Suprapubic skin (tissue), 4 donors: ENCODE measurements around the gene TGFBR3L. TPM values are rescaled to one million over a fixed set of nuclear protein-coding genes. Genes with fewer than 3 reads are reported as not detected.

Experiments used
- DNase-seq, 2 donors: peaks; one replicate each; pipeline ENCODE4 v3.0.0-alpha.2; 2019; ENCODE audit warnings: low spot score in 2 of 2
- H3K27ac ChIP-seq: fragments of 200-600 bp; sonication (generic); one replicate; pipeline ENCODE4 v1.5.1; 2019
- H3K27me3 ChIP-seq: fragments of 200-600 bp; sonication (generic); one replicate; pipeline ENCODE4 v1.5.1; 2019
- H3K36me3 ChIP-seq: fragments of 200-600 bp; sonication (generic); one replicate; pipeline ENCODE4 v1.5.1; 2019
- H3K4me1 ChIP-seq: fragments of 200-600 bp; sonication (generic); one replicate; pipeline ENCODE4 v1.5.1; 2019
- H3K4me3 ChIP-seq: fragments of 200-600 bp; sonication (generic); one replicate; pipeline ENCODE4 v1.5.1; 2019; ENCODE audit warnings: mild to moderate bottlenecking
- H3K9me3 ChIP-seq: fragments of 200-600 bp; sonication (generic); one replicate; pipeline ENCODE4 v1.5.1; 2019
- EP300 ChIP-seq: sonication (generic); formaldehyde crosslinking; IDR thresholded peaks from one replicate; pipeline ENCODE4 v1.6.1; 2017; ENCODE audit warnings: antibody characterized with exemption
- POLR2A ChIP-seq, 2 donors: fragments of 450-650 bp; IDR thresholded peaks; one replicate each; pipeline ENCODE4 v1.6.1; 2017; ENCODE audit warnings: antibody characterized with exemption in 2 of 2, mild to moderate bottlenecking in 2 of 2, moderate library complexity in 2 of 2
- POLR2AphosphoS5 ChIP-seq, 3 donors: sonication (generic); formaldehyde crosslinking; IDR thresholded peaks; one replicate each; pipeline ENCODE4 v1.6.1; 2017; ENCODE audit warnings: antibody characterized with exemption in 3 of 3
- WGBS: methylation state at CpG from one replicate; pipeline ENCODE4 v1.1.5; 2018; 5-methylcytosine and 5-hydroxymethylcytosine counted together
- total RNA-seq, 4 donors: library from RNA; depleted of rRNA; stranded (reverse); fragments of >200 nt; gene quantifications; one replicate each; pipeline ENCODE4 v1.1.0, GENCODE V29; 2016
- TF ChIP-seq, protein P1 (sequence below), 2 donors: fragments of 200-600 bp in 1 of 2; fragments of 450-650 bp in 1 of 2; sonication (generic) in 1 of 2; IDR thresholded peaks; one replicate each; pipeline ENCODE4 v1.5.1; 2016 to 2019; ENCODE audit warnings: antibody characterized with exemption in 2 of 2, mild to moderate bottlenecking in 1 of 2, moderate library complexity in 1 of 2

The TGFBR3L gene
- total RNA-seq, 4 donors from 2014 or later = not detected

DNA sequence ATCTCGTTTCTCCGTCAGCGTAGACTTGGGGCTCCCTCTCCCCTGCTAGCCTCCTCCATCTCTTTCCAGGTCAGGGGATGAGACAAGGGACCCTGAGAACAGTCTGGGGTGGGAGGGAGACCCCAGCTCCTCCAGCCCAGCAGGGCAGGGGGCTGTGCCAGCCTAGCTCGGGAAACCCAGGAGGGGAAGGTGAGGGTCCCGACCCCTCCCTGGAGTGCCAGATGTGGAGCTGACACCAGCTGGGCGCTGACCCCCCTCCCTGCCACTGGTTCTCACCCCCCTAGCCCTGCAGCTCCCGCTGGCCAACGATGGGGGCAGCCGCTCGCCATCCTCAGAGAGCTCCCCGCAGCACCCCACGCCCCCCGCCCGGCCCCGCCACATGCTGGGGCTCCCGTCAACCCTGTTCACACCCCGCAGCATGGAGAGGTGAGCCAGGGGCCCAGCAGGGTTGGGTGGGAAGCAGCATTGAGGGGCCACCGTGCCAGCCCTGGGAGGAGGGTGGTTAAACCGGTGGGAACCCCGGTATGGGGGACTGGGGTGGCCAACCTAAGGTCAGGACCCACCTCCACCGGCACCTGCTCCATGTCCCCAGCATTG, 5.1 kb upstream of the TGFBR3L start:
- Histone ChIP-seq H3K27me3 (peaks cover 4% of the 10 kb centered on the region), H3K36me3 (peaks cover 51% of the 10 kb centered on the region)
- 91% methylated on average over 12 of the region's 21 CpGs for WGBS

GRCh38 chr19:7910321-7911161, 4.1 kb upstream of the TGFBR3L start:
- no peak overlapping the region for H3K27ac ChIP-seq
- H3K9me3 ChIP-seq = no peaks in the 10 kb centered on the region
- WGBS = 100% methylated on average over 10 of the region's 54 CpGs
- H3K4me1 ChIP-seq = peaks cover 42% of the 10 kb centered on the region
- no peak for TF ChIP-seq POLR2A (IDR thresholded peaks at IDR 0.05)
- TF ChIP-seq, protein P1, sequence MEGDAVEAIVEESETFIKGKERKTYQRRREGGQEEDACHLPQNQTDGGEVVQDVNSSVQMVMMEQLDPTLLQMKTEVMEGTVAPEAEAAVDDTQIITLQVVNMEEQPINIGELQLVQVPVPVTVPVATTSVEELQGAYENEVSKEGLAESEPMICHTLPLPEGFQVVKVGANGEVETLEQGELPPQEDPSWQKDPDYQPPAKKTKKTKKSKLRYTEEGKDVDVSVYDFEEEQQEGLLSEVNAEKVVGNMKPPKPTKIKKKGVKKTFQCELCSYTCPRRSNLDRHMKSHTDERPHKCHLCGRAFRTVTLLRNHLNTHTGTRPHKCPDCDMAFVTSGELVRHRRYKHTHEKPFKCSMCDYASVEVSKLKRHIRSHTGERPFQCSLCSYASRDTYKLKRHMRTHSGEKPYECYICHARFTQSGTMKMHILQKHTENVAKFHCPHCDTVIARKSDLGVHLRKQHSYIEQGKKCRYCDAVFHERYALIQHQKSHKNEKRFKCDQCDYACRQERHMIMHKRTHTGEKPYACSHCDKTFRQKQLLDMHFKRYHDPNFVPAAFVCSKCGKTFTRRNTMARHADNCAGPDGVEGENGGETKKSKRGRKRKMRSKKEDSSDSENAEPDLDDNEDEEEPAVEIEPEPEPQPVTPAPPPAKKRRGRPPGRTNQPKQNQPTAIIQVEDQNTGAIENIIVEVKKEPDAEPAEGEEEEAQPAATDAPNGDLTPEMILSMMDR (IDR thresholded peaks at IDR 0.05) = no peak
- no peak for TF ChIP-seq EP300
- no peak for TF ChIP-seq POLR2AphosphoS5 (IDR thresholded peaks at IDR 0.05)
- H3K36me3 ChIP-seq = peaks cover 51% of the 10 kb centered on the region
- no peak overlapping the region for H3K4me3 ChIP-seq
- peak in 1 of 2 donors; percentile 60 for DNase-seq
- peaks cover 14% of the 10 kb centered on the region for H3K27me3 ChIP-seq

More for the DNA sequence above, 5.1 kb upstream of the TGFBR3L start:
- H3K27ac ChIP-seq = no peak overlapping the region
- no peaks in the 10 kb centered on the region for H3K9me3 ChIP-seq
- DNase-seq = peak in 1 of 2 donors; percentile 58
- H3K4me1 ChIP-seq = peaks cover 50% of the 10 kb centered on the region
- no peak for TF ChIP-seq POLR2AphosphoS5 (IDR thresholded peaks at IDR 0.05)
- no peak for TF ChIP-seq EP300
- TF ChIP-seq, protein P1 (IDR thresholded peaks at IDR 0.05) = no peak
- no peak for TF ChIP-seq POLR2A (IDR thresholded peaks at IDR 0.05)
- no peak overlapping the region for H3K4me3 ChIP-seq

DNA sequence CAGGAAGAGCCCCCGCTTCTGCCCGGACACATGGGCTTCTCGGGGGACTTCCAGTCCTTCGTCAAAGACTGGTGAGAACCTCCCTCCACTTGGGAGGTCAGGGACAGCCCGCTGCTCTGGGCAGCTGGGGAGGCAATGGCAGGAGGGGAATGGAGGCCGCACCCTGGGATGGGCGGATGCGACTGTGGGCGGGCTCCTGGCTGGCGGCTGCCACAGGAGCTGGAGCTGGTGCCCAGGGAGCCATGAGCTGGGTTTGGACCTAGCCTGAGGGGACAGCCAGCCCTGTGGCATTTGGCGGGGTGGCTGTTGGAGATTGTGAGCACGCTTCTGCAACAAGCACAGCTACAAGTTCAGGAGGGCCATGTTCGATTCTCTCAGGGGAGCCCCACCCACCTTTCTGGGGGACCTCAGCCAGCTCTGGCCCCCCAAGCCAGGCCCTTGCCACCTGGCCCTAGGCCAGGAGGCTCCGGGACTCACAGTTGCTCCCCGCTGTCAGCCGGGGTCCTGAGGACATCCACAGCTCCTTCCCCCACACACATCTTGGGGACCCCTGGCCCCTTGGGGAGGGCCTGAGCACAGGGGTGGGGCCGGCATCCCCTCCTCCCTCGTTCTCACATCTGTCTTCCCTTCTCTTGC, 3.0 kb upstream of the TGFBR3L start:
- WGBS = 90% methylated on average over 2 of the region's 18 CpGs
- Histone ChIP-seq H3K27me3 (peaks cover 25% of the 10 kb centered on the region), H3K27ac (no peak overlapping the region), H3K9me3 (no peaks in the 10 kb centered on the region), H3K4me1 (peaks cover 42% of the 10 kb centered on the region), H3K36me3 (peaks cover 46% of the 10 kb centered on the region), H3K4me3 (no peak overlapping the region)
- TF ChIP-seq EP300 (no peak), POLR2A (IDR thresholded peaks at IDR 0.05) (no peak)
- DNase-seq = peak in 1 of 2 donors; percentile 58

DNA sequence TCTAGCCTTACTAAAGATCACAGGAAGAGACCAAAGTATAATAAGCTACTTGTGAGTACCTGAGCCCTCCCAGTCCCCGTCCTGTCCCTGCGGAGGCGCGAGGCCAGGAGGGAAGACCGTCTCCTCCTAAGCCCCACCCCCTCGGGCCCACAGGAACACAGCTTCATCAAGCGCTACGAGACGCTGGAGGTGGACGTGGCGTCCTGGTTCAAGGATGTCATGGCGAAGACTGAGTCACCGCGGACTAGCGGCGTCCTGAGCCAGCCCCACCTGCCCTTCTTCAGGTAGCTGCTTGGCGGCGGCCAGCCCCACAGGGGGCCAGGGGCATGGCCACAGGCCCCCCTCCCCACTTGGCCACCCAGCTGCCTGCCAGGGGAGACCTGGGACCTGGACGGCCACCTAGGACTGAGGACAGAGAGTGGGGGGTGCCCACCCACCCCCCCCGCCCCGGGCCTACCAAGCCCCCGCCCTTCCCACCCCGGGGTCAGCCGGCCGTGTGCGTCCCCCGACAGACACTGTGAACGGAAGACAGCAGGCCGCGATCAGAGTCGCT, 2.4 kb upstream of the TGFBR3L start:
- no peak for DNase-seq
- H3K27ac ChIP-seq = no peak overlapping the region
- TF ChIP-seq, protein P1 (IDR thresholded peaks at IDR 0.05) = no peak
- TF ChIP-seq POLR2AphosphoS5 (IDR thresholded peaks at IDR 0.05) (no peak), POLR2A (IDR thresholded peaks at IDR 0.05) (no peak), EP300 (no peak)
- H3K36me3 ChIP-seq = peaks cover 46% of the 10 kb centered on the region
- H3K4me3 ChIP-seq = no peak overlapping the region
- peaks cover 31% of the 10 kb centered on the region for H3K27me3 ChIP-seq
- peaks cover 42% of the 10 kb centered on the region for H3K4me1 ChIP-seq
- 92% methylated on average over 16 of the region's 31 CpGs for WGBS
- H3K9me3 ChIP-seq = no peaks in the 10 kb centered on the region

DNA sequence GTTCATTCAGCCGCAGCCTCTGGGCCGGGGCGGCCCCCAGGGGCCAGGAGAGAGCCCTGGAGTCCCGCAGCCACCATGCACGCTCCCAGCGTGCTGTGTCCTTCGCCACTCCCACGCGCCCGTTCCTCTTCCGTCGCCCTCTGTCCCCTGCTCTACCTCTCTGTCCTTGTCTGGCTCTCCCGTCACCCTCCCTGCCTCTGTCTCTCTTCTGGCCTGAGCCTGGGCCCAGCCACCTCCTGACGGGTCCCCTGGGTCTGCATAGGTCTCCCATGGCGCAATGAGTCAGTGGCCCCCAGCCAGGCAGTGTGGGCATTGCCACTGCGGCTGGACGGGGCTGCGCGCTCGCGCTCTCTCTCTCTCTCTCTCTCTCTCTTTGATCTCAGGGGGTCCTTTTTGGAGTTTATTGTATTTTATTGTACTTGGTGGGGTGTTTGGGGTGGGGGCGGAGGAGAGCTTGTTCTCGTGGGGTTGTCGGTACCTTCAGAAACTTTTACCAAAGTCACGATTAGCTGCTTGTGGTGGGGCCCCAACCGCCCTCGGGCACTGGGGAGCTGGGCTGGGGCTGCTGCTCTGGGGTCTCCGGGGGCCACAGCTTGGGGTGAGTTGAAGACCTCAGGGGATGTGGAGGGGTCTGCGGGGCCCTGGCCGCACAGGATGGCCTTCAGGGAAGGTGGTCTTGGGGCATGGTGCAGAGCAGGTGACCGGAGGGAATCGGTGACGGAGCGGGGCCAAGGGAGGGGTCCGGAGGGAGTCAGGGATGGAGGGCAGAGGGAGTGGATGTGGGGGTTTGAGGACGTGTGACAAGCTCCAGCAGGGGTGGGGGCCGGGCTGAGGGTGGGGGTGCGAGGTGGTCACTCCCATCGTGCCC, 1.7 kb upstream of the TGFBR3L start:
- H3K27me3 ChIP-seq = peaks cover 38% of the 10 kb centered on the region
- TF ChIP-seq POLR2AphosphoS5 (IDR thresholded peaks at IDR 0.05) (no peak), POLR2A (IDR thresholded peaks at IDR 0.05) (no peak), EP300 (no peak)
- TF ChIP-seq, protein P1 (IDR thresholded peaks at IDR 0.05) = no peak
- no peak overlapping the region for H3K27ac ChIP-seq
- H3K4me1 ChIP-seq = peaks cover 42% of the 10 kb centered on the region
- DNase-seq = no peak
- 98% methylated on average over 34 of the region's 39 CpGs for WGBS
- peaks cover 46% of the 10 kb centered on the region for H3K36me3 ChIP-seq
- no peak overlapping the region for H3K4me3 ChIP-seq
- H3K9me3 ChIP-seq = no peaks in the 10 kb centered on the region
